Measurements from ENCODE around the gene FHOD3.

The FHOD3 gene

DNA sequence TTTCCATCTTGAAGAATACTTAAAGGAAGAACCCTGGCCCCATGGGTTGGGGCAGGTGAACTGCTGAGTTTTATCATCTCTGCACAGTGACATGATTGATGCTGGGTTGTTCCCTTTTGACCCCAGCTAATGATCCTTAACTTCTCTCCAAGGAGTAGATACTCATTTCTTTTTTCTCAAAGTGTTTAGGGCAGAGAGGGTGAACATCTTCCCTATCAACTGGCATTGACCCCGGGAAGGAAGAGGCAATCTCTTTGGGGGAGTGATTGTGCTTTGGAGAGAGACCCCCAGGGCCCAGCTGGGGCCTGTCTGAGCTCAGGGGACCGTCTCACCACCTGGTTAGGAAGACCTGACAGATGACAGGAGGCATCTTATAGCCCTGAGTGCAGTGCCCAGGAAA lies 190.6 kb downstream of the FHOD3 start:
- no peak for TF ChIP-seq GATA1 (IDR thresholded peaks at IDR 0.05; ENCODE audit: low read depth, low read length)
- no peak for TF ChIP-seq POLR2A (IDR thresholded peaks at IDR 0.05; ENCODE audit: low read length)

DNA sequence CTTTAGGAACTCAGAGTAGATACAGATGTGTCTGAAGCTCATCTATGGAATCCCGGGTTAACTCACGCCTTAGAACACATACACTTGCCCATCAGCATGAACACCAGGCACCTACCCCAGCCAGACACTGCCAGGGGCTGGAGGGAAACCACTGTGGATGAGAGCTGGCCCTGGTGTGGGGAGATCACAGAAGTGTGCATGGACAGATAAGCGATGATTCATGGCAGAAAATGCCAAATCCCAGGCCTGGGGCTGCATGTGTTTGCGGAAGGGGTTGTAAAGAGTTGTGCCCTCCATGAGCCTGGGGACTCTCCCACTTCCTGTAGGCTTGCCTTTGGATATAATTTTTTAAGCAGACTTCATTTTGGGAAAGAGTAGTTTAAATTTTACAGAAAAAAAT lies 193.4 kb downstream of the FHOD3 start:
- no peak for TF ChIP-seq POLR2A (IDR thresholded peaks at IDR 0.05; ENCODE audit: low read length)
- no peak for TF ChIP-seq GATA1 (IDR thresholded peaks at IDR 0.05; ENCODE audit: low read depth, low read length)
- DNase-seq, result no peak

More for the DNA sequence above, 190.6 kb downstream of the FHOD3 start:
- DNase-seq, result no peak

DNA sequence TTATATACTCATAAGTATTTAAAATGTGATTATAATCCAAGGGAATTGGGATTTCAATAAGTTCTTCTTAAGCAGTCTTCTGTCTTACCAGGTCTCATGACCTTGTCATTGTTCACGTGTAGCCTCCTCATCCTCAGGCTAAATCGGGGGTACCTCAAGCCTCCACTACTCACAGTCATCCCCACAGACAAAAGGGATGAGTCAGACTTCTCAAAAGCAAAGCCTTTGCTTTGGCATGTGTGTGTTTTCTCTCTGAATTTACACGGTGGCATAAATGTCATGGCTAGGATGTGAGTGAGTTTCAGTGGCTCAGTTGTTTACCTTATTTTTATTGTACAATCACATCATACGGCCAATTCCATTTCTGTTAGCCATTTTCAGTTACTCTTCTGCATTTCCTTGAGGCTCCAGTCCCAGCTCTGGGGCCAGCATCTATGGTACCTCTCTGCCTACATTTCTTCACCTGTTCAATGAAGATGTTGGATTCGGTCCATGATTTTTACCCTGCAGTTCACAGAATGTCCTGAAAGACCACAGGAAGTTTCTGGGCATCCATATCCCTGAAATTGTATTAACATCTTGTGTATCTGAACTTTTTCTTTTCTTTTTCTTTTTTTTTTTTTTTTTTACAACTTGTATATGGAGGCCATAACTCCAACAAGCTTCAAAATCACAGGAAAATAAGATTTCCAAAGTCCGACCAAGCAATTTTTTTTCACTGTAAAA lies 195.3 kb downstream of the FHOD3 start:
- no peak for DNase-seq
- TF ChIP-seq GATA1 (IDR thresholded peaks at IDR 0.05; ENCODE audit: low read depth, low read length) (no peak), POLR2A (IDR thresholded peaks at IDR 0.05; ENCODE audit: low read length) (no peak)

DNA sequence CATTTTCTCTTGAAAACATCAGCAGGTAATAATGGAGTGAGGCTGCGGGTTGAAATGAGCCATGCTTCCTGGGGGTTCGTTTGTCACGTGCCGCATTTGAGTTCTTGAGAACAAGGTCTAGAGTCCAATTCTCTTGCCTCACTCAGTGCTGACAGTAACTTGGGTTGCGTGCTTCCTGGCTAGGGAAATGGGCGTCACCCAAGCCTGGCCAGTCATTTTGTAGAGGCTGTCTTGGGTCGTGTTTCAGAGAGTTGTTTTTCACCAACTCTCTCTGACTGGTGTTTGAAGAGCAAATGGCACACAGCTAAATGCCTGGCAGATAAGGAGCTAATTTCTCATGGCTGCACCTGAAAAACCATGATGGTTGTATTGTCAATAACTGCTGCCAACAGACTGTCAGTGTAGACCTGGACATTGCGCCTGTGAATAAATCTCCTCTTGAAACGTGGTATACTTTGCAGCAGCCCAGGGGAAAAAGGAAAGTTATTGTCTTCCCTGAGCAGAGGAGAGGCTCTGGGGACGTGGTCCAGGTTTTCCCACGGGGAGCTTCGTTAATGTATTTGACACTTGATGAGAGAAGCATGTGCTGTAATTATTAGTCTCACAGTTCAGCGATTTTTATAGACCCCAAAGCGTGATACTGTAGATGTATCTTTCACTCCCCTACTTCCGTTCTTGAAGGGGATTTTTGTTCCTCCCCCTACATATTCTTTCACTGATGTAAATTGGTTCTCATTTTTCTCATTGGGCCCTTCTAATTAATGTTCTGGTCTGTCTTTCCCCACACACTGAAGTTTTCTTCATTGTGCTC lies 196.0 kb downstream of the FHOD3 start:
- no peak for DNase-seq

DNA sequence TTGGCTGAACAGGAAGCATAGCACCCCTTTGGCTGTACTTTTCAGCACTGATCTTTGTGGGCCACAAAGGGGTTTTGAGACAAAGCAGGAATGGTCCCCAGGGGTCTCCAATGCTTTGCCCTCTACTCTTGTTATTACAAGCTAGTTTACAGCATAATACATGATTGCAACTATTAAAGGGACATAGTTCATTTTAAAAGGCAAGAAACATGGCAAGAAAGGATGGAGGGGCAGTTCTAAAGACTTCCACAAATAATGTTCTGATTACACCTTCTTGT lies 196.6 kb downstream of the FHOD3 start:
- TF ChIP-seq POLR2A (IDR thresholded peaks at IDR 0.05; ENCODE audit: low read length), result no peak
- no peak for TF ChIP-seq GATA1 (IDR thresholded peaks at IDR 0.05; ENCODE audit: low read depth, low read length)
- no peak for DNase-seq

More for the DNA sequence above, 196.0 kb downstream of the FHOD3 start:
- TF ChIP-seq GATA1 (IDR thresholded peaks at IDR 0.05; ENCODE audit: low read depth, low read length) (no peak), POLR2A (IDR thresholded peaks at IDR 0.05; ENCODE audit: low read length) (no peak)

DNA sequence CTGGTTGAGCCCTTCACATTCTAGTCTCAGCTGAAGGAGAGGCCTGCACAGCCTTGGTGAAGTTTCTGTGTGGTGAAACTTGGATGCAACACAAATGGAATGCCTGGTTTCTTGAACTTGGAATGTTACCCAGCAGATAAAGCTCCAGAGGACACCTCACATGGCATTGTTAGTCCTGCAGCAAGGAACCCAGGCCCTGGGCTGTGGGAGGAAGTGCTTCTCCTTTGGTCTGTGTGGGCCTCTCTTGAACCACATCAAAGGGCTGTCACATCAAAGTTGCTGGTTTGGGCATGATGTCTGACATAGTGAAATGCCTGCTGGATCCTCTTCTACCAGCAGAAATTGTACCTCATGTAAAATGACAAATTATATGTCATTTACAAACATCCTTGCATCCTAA lies 198.5 kb downstream of the FHOD3 start:
- DNase-seq, result no peak
- TF ChIP-seq GATA1 (IDR thresholded peaks at IDR 0.05; ENCODE audit: low read depth, low read length) (no peak), POLR2A (IDR thresholded peaks at IDR 0.05; ENCODE audit: low read length) (no peak)

DNA sequence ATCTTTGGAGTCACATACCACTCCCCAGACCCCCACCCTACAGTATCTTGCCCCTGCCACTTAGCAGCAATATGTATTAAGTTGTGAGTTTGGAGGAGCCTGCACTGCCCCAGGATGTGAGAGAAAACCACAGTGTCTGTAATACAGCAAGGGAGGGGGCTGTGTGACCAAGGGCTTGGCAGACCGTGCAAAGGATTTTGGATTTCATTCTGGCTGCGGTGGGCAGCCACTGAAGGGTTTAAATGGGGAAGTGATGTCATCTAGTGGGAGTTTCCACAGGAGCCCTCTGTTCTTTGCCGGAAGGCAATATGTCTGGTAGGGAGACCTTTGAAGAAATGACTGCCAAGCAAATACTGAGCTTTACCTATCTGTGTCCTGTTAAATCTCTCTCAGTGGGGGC lies 202.4 kb downstream of the FHOD3 start:
- no peak for DNase-seq
- no peak for TF ChIP-seq GATA1 (IDR thresholded peaks at IDR 0.05; ENCODE audit: low read depth, low read length)
- no peak for TF ChIP-seq POLR2A (IDR thresholded peaks at IDR 0.05; ENCODE audit: low read length)

DNA sequence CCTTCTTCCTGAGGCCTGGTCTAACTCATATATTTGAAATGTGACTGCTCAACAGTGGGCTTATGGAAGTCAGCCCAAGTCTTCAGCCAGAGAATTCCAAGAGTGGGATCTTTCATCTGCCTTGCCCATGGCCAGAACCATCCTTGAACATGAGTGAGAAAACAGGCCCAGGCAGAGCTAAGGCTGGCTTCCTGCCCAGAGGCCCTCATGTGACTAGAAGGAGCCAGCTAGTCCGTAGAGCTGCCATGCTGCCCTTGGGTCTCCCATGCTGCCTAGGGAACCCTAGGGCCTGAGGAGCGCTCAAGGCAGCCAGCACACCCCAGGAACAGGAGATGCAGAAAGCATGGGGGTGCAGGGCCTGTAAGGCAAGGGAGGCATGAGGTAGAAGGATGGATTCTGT lies 203.6 kb downstream of the FHOD3 start:
- no peak for TF ChIP-seq GATA1 (IDR thresholded peaks at IDR 0.05; ENCODE audit: low read depth, low read length)
- no peak for TF ChIP-seq POLR2A (IDR thresholded peaks at IDR 0.05; ENCODE audit: low read length)

DNA sequence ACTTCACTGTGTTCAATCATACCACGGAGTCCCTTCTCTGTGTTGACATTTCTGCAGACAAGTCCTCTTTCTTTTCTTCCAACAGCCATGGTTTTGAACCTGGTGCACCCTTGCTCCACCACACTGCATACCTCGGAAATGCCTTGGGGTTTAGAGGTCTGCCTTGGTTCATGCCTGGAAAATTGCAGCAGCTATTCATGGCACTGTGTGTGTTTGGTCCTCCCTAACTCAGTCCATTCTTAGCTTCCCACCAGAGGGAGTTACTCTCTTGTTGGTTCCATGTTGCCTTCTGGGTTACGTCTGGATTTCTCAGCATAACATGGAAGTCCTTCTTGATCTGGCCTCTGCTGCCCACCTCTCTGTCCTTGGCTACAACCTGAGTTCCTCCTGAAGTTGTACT lies 206.0 kb downstream of the FHOD3 start:
- no peak for DNase-seq
- TF ChIP-seq GATA1 (IDR thresholded peaks at IDR 0.05; ENCODE audit: low read depth, low read length) (no peak), POLR2A (IDR thresholded peaks at IDR 0.05; ENCODE audit: low read length) (no peak)

More for the DNA sequence above, 203.6 kb downstream of the FHOD3 start:
- no peak for DNase-seq

DNA sequence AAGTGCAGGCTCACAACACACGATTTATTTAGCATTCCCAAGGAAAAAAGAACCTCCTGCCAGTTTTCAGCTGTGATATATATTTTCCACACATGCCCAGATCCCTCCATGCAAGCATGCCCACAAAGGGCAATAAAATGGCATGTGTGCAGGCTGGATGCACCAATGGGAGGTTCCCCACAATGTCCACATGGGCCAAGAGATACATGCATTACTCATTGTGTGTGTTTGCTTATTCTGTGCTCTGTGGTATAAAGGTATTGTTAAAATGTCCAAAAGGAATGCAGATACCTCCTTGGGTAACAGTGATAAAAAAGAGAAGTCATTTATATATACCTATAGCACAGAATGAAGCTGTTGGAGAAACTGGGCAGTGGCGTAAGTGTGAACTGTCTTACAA lies 207.4 kb downstream of the FHOD3 start:
- no peak for DNase-seq
- TF ChIP-seq POLR2A (IDR thresholded peaks at IDR 0.05; ENCODE audit: low read length), result no peak
- TF ChIP-seq GATA1 (IDR thresholded peaks at IDR 0.05; ENCODE audit: low read depth, low read length), result no peak

DNA sequence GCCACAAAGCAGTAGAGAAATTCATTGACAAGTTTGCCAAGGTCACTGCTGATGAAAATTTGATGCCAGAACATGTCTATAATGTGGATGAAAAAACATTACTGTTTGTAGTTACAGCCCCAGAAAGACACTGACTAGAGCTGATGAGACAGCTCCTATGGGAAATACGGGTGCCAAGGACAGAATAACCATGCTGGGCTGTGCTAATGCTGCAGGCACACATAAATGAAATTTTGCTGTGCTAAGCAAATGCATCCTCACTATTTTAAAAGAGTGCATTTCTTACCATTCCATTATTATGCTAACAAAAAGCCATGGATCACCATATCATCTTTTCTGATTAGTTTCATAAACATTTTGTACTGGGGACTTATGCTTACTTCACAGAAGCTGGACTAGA lies 208.2 kb downstream of the FHOD3 start:
- no peak for DNase-seq
- TF ChIP-seq POLR2A (IDR thresholded peaks at IDR 0.05; ENCODE audit: low read length) (no peak), GATA1 (IDR thresholded peaks at IDR 0.05; ENCODE audit: low read depth, low read length) (no peak)

DNA sequence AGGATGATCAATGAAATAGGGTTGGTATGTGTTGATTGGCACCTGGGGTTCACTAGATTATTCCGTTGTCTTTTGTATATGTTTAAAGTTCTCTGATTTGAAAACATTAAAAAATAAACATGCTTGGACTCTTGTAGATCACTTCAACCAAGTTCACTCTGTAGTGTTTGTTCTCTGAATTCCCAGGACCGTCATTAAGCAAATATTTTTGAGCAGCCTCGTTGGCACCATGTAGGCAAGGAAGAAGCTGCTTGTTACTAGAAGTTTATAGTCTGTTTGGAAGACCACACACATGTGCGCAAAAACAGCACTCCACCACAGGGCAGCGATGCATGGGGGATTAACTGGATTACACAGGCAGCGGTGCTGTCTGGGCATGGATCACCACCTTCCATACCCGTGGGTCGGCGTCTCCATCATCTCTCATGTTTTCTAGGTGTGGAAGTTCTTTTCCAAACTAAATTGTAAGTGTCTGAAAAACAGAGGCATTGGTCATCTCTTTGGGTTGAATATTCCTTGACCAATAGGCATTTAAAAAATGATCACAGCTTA lies 212.2 kb downstream of the FHOD3 start:
- no peak for TF ChIP-seq POLR2A (IDR thresholded peaks at IDR 0.05; ENCODE audit: low read length)
- no peak for TF ChIP-seq GATA1 (IDR thresholded peaks at IDR 0.05; ENCODE audit: low read depth, low read length)
- DNase-seq, result no peak

DNA sequence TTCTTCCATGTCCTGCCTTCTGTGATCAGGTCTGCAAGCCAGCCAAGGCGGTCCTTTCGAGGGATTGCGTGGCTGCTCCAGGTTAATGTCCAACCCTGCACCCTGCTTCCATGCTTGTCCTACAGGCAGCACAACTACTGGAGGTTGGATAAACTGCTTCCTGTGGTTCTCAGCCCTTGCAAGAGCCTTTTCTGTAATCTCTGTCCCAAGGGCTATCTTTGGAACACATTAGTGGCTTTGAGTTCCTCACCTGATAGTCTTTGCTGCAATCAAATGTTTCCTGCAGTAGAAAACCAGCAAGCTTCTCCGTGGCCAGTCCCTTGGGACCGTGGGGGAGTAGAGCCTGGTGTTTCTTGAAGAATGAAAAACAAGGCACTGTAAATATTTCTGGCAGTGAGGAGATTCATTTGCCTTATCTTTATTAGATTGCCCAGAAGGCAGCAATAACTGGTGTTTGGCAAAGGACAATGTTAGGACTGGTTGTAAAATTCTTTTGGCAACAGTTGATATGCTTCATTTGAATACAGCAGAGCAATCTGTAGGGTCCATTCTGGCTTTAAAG lies 214.4 kb downstream of the FHOD3 start:
- no peak for DNase-seq
- no peak for TF ChIP-seq GATA1 (IDR thresholded peaks at IDR 0.05; ENCODE audit: low read depth, low read length)
- no peak for TF ChIP-seq POLR2A (IDR thresholded peaks at IDR 0.05; ENCODE audit: low read length)

DNA sequence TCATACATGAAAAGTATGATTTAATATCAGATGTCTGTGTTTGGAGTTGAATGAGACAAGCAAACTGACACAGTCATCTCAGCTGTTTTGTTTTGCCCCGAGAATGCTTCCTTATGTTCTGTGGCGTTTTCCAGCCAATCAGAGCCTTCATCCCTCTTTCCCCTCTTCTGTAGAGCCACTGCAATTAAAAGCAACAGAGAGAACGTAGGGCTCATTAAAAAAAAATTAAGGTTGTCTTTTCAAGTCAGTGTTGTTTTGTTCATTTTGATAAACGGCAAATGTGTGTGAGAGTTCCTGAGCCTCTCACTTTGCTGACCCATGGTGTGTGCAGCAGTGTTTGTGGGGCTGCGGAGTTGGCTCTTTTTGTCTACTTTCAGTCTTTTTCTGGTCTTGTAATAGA lies 216.0 kb downstream of the FHOD3 start:
- TF ChIP-seq GATA1 (IDR thresholded peaks at IDR 0.05; ENCODE audit: low read depth, low read length) (no peak), POLR2A (IDR thresholded peaks at IDR 0.05; ENCODE audit: low read length) (no peak)
- no peak for DNase-seq
